ENCODE data around the gene SV2B.

Gene SV2B

GRCh38 chr15:91265416-91265940, 165.4 kb downstream of the SV2B start:
- DNase-seq (ENCODE audit: low read depth in 2 of 2), result no peak

- DNase-seq (ENCODE audit: low read depth in 2 of 2), result no peak
These were observed 168.5 kb downstream of the SV2B start for GRCh38 chr15:91268510-91268909.

GRCh38 chr15:91270747-91271146, 170.7 kb downstream of the SV2B start:
- no peak for DNase-seq (ENCODE audit: low read depth in 2 of 2)

GRCh38 chr15:91271565-91272153, 171.6 kb downstream of the SV2B start:
- peak; percentile 19 to 31 for DNase-seq (ENCODE audit: low read depth in 2 of 2)

- DNase-seq (ENCODE audit: low read depth in 2 of 2), result no peak
These were observed 175.8 kb downstream of the SV2B start for GRCh38 chr15:91275844-91276243.

- DNase-seq (ENCODE audit: low read depth in 2 of 2), result no peak
These were observed 178.9 kb downstream of the SV2B start for GRCh38 chr15:91278951-91279350.

- DNase-seq (ENCODE audit: low read depth in 2 of 2), result no peak
These were observed 179.4 kb downstream of the SV2B start for GRCh38 chr15:91279486-91279885.

- no peak for DNase-seq (ENCODE audit: low read depth in 2 of 2)
These were observed 181.9 kb downstream of the SV2B start for GRCh38 chr15:91281947-91282346.

GRCh38 chr15:91282486-91282885, 182.4 kb downstream of the SV2B start:
- DNase-seq (ENCODE audit: low read depth in 2 of 2), result no peak

- no peak for DNase-seq (ENCODE audit: low read depth in 2 of 2)
These were observed 183.1 kb downstream of the SV2B start for GRCh38 chr15:91283155-91283554.

GRCh38 chr15:91284758-91285466, 184.9 kb downstream of the SV2B start:
- no peak for DNase-seq (ENCODE audit: low read depth in 2 of 2)

GRCh38 chr15:91289324-91289723, 189.3 kb downstream of the SV2B start:
- no peak for DNase-seq (ENCODE audit: low read depth in 2 of 2)

GRCh38 chr15:91290553-91290952, 190.5 kb downstream of the SV2B start:
- DNase-seq (ENCODE audit: low read depth in 2 of 2), result no peak

GRCh38 chr15:91291673-91292072, 191.6 kb downstream of the SV2B start:
- DNase-seq (ENCODE audit: low read depth in 2 of 2), result no peak

GRCh38 chr15:91294344-91294743, 194.3 kb downstream of the SV2B start:
- DNase-seq (ENCODE audit: low read depth in 2 of 2), result no peak

- no peak for DNase-seq (ENCODE audit: low read depth in 2 of 2)
These were observed 194.7 kb downstream of the SV2B start for GRCh38 chr15:91294795-91295194.

- DNase-seq (ENCODE audit: low read depth in 2 of 2), result no peak
These were observed 198.0 kb downstream of the SV2B start for GRCh38 chr15:91298101-91298500.

GRCh38 chr15:91302588-91303439, 202.8 kb downstream of the SV2B start:
- DNase-seq (ENCODE audit: low read depth in 2 of 2), result no peak

GRCh38 chr15:91304210-91304609, 204.2 kb downstream of the SV2B start:
- no peak for DNase-seq (ENCODE audit: low read depth in 2 of 2)

GRCh38 chr15:91304786-91305185, 204.7 kb downstream of the SV2B start:
- no peak for DNase-seq (ENCODE audit: low read depth in 2 of 2)

- no peak for DNase-seq (ENCODE audit: low read depth in 2 of 2)
These were observed 206.1 kb downstream of the SV2B start for GRCh38 chr15:91306144-91306543.

- no peak for DNase-seq (ENCODE audit: low read depth in 2 of 2)
These were observed 207.5 kb downstream of the SV2B start for GRCh38 chr15:91307601-91308000.

- no peak for DNase-seq (ENCODE audit: low read depth in 2 of 2)
These were observed 208.1 kb downstream of the SV2B start for GRCh38 chr15:91308199-91308598.

All from stimulated activated CD8-positive, alpha-beta memory T cell treated with anti-CD3 and anti-CD28 coated beads, Interleukin-2, amount 100 ng/mL, for 1 hour (primary cell).